Frontal cortex (tissue), 4 donors: ENCODE results near the gene PRDX1. TPM values are rescaled to one million over a fixed set of nuclear protein-coding genes. Genes with fewer than 3 reads are reported as not detected.

ENCODE experiments used
- DNase-seq, 2 donors: peaks; one replicate each; pipeline ENCODE4 v3.0.0; 2012; ENCODE audit warnings: low spot score in 2 of 2
- FAIRE-seq: peaks from 2 replicates; lab custom pipeline; 2012; peaks lifted over from hg19 to GRCh38; lab: Jason Lieb, UNC
- total RNA-seq: library from RNA; depleted of rRNA; stranded (reverse); fragments of >200 nt; gene quantifications from one replicate; pipeline ENCODE4 v1.2.3, GENCODE V29; 2014
- donor health status: control.
- donor health status: control.
- donor health status: control.

PRDX1 gene
- total RNA-seq: 217 TPM

DNA sequence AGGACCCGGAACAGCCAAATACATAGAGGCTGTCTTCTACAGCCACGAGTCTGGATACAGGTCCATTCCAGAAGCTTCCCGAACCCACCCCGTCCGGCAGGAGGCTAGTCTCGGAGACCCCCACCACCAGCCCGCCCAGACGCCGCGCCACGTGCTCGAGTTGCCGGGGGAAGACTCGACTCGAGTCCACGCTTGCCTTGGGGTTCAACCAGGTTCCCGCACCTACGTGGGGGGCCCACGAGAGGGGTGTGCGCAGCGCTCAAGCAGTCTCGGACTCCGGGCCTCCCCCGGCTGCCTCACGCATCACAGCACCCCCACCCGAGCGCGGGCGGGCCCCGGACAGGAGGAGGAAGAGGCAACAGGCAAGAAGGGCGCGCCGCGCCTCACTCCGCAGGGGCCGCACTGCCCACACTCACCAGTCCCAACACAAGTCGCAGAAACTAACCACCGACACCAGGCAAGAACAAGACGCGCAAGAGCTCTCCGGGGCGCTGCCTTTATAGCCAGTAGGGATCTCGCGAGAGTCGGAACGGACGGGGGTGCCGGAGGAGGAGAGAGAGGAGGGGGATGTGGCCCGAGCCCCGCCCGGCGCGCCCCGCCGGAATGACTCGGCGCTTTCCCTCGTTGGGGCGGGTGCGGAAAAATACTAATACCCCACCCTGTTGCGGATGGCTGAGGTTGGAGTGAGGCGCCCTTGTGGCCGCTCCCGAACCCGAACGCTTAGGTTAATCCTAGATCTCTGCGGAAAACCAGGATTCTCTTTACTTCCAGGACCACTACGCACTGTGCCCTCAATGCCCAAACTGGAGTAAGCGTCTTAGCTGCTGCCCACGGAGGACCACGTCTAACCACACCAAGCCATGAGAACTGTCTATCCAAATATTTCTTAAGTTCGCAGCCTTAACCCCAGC, at the start of gene PRDX1:
PRDX1 (minus strand) TSS at position 472 of the 911 bp plus-strand sequence. CDS start 2,841 bp downstream, outside the sequence.
- DNase-seq (peak; percentile 89 to 95), FAIRE-seq (no peak)

DNA sequence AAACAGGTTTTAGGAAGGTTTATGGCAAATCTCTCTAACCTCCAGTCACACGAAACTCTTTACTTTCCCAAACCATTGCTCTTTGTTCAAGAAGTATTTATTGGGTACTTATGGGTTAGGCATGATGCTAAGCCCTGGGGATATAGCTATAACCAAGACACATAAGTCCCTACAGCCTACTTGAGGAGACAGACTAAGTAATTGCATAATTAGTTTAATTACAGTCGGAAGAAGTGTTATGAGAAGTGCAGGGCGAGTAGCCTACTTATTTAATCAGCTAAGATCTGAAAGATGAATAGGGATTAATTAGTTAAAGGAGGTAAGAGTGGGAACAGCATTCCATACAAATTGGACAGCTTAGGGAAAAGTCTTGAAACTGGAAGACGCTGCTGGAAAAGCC, 48.9 kb upstream of the PRDX1 start:
- DNase-seq (no peak), FAIRE-seq (no peak)

DNA sequence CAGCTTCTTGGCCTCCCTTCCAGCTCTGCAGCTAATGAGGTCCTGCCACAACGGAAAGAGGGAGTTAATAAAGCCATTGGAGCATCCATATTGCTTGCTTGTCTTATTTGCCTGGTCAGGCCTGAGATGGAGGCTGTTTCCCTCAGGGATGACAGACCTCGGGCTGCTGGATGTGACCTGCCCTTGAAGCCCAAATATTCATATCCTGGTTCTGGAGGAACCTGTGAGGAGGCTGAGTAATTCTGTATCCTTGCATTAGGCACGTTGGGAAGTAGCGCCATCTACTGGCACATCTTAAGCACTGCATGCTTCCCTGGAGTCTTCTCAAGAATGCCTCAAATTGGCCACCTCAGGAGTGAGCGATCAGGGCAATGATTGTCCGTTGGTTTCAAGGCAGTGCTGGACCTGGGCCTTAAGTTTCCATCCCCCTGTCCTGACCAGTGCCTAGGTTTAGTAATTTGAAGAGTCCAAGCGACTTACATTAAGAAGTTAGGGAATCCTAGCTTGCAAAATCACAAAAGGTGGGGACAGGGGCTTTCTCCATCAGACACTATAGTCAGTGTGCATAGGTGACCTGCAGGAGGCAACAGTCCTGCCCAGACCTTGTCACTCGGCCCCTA, 48.4 kb upstream of the PRDX1 start:
- FAIRE-seq (no peak), DNase-seq (peak; percentile 34 to 70)

DNA sequence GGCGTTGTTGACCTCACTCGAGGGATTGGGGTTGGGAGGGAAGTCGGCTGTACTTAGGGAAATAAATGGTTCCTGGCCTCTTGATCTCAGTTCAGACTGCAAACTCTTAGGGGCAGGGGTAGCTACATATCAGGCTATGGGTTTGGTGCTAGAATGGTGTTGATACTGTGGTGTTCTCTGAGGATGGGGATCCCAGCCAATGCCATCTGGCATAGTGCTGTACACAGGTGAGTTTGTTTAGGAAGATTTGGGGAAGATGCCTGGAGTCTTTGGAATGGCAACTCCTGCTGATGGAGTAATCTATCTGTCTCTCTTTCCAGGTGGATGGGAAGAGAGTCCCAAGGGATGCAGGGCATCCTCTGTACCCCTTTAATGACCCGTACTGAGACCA, 47.9 kb upstream of the PRDX1 start:
- DNase-seq: no peak

DNA sequence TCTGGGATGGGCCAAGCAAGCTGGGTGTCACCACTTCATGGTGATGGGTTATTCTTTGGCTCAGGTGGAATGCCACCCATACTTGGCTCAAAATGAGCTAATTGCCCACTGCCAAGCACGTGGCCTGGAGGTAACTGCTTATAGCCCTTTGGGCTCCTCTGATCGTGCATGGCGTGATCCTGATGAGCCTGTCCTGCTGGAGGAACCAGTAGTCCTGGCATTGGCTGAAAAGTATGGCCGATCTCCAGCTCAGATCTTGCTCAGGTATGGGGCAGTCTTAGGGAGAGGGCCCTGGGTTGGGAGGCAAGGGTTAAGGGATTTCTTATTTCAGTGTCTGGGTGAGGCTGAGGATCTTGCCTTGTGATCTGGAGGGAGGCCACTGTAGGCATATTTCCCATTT, 46.7 kb upstream of the PRDX1 start:
- DNase-seq (no peak), FAIRE-seq (no peak)

More for the DNA sequence above, 47.9 kb upstream of the PRDX1 start:
- FAIRE-seq: no peak

DNA sequence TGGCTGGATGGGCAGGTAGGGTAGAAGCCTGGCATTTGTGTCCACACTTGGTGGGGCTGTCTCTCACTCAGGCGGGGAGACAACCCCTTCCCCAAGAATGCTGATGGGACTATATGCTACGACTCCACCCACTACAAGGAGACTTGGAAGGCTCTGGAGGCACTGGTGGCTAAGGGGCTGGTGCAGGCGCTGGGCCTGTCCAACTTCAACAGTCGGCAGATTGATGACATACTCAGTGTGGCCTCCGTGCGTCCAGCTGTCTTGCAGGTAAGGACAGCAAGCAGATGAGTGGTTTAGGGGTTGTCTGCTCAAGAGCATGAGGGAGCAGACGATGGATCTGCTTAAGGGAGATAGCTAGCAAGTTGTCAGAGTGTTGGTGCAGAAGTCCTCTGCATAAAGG, 46.2 kb upstream of the PRDX1 start:
- FAIRE-seq (no peak), DNase-seq (no peak)

DNA sequence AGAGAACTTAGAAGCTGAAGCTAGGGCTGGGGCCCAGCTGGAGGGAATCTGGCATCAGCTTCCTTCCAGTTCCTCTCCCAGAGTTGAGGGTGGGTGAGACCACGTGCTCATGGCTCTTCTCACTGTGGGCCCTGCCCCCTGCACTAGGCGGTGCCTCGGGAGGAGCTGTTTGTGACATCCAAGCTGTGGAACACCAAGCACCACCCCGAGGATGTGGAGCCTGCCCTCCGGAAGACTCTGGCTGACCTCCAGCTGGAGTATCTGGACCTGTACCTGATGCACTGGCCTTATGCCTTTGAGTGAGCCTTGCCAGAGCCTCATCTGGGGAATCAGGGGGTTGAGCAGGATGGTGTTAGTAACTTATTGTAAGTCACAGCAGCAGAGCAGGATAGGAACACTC, 45.0 kb upstream of the PRDX1 start:
- no peak for FAIRE-seq
- DNase-seq: no peak

DNA sequence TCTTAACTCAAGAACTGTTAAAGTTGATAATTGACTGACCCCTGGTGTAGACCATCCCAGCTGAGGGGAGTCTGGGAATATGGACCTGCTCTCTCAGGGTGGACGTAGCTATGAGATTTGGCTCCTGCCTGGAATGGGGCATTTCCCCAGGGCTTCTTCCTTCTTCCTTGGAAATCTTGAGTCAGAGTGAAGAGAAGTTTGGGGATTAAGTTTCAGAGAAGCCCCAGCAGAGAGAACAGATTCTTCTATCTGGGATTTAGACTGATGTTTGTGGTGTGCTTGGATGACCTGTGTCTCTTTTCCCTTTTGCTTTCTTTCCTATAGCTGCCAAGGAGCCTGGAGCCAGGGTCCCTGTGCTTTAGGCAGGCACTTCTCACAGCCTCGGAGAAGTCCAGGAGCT, 42.2 kb upstream of the PRDX1 start:
- DNase-seq (no peak), FAIRE-seq (no peak)

DNA sequence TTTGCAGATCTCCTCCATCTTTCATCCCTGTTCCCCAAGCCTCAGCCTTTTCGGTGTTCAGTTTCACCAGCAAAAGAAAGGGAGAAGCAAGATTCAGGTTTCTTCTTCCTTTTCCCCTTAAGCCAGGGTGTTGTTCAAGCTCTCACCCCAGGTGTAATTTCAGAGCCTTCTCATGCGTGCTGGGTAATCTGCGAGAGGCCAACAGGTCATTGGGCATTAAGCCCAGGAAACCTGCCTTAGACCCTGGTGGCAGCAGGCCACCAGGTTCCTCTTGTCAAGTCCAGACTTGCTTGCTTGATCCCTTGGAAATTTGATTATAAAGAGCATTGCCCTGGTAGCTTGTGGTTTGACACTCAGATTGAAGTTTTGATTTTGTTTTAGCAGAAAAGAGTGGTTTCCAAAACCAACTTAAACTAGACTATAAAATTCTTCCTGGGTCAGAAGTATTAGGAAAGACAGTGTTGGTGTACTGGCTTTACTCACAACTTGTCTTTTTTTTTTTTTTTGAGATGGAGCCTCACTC, 35.8 kb upstream of the PRDX1 start:
- DNase-seq: no peak
- no peak for FAIRE-seq

DNA sequence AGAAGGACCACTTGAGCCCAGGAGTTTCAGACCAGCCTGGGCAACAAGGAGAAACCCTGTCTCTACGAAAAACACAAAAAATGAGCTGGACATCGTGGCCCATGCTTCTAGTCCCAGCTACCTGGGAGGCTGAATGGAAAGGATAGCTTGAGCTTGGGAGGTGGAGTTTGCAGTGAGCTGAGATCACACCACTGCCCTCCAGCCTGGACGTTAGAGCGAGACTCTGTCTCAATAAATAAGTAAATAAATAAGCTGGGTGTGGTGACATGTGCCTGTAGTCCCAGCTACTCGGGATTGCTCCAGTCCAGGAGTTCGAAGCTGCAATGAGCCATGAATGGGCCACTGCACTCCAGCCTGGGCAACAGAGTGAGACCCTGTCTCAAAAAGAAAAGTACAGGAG, 32.5 kb upstream of the PRDX1 start:
- FAIRE-seq (no peak), DNase-seq (no peak)

DNA sequence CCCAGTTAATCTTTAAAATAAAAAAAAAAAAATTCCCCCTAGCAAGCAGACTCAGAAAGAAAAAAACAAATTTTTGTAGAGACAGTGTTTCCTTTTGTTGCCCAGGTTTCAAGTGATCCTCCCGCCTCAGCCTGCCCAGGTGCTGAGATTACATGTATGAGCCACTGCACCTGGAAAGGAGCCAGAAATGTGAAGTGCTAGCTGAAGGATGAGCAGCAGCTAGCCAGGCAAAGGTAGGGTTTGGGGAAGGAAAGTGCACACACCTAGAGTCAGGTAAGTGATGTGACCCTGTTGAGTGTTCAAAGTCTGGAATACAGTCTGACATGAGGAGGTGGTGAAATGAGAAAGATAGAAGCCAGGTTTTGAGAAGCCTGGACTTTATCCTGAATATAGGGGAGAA, 30.6 kb upstream of the PRDX1 start:
- FAIRE-seq: no peak
- no peak for DNase-seq

DNA sequence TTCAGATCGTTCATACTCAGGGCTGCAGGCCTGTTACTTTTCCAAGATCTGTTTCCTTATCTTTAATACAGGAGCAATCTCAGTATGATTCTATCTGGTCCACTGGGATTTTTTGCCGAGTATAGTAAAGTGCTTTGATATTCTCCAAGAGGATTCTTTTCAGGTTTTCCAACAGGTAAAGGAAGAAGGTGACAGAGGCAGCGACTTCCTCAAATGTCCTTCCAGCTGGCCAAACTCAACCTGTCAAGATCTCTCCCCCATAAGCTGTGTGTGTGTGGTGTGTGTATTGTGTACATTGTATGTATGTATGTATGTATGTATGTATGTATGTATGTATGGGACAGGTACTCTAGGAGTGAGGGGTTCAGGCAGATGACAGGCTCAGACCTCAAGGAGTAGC, 30.0 kb upstream of the PRDX1 start:
- FAIRE-seq (no peak), DNase-seq (no peak)

DNA sequence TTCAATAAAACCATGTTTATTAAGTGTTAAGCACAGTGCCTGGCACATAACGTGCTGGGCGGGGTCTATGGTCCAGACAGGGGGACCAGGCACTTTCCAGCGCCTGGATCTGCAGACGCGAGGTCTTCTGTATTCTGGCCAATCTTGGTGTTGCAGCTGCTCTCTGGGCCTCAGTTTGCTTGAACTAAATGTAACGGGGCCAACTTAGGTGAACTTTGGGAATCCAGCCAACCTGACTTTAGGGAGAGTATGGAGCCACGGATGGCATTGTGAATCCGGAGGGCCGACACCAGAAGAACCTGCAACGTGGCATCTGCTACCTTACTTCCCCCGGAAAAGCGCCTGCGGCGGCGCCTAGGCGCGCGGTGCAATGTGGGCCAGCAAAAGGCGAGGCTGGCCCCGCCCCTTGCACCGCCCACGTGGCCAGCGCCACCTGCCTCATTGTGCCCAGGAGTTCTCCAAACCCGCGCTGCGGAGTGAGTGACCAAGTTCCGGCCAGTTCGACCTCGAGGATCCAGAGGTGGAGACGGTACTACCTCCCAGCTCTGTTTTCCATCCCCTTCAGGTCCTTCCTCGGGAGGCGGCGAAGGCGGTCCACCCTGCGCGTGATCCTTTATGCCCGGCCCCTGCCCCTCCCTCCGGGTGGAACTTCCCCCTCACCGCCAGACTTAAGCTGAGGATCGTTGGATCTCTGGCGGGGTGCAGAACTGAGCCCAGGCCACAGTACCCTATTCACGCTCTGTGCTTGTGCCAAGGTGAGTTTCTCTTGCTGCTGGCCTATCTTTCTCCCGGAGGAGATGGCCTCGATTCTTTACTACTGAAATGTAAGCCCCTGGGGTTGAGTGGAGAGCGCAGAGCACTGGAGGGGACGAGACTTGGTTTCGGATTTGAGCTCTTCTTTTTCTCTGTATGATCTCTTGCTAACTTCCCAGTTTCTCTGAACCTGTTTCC, 29.0 kb upstream of the PRDX1 start, which contains the start of gene AKR1A1:
AKR1A1 (plus strand) TSS at position 426 of the 951 bp plus-strand sequence. CDS start 10,969 bp downstream, outside the sequence.
- no peak for FAIRE-seq
- DNase-seq: peak; percentile 73 to 82

DNA sequence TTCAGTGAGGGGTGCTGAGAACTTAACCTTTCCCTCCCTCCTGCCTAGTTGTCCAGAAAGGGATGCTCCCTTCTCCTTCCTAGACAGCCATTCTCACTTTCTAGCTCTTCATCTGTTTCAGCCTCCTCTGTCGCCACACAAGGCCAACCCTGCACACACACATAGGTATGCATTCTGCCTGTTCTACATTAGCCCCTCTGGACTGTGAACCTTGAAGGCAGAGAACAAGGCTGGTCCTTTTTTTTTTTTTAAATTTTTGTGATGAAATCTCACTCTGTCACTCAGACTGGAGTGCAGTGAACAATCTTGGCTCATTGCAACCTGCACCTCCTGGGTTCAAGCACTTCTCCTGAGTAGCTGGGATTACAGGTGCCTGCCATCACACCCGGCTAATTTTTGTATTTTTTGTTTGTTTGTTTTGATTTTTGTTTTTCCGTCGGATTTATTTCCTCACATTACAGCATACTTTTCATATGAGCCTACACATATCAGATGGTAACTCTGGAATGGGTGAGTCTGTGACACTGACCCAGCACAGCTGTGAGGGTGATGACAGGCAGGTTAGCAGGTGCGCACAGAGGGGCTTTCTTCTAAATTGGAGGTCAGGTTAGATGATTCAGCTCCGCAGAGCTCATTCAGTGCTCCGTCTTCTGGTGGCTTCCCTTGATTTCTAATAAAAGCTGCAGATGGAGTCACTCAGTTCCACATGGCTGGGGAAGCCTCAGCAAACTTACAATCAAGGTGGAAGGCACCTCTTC, 24.0 kb upstream of the PRDX1 start:
- no peak for DNase-seq
- FAIRE-seq: no peak

DNA sequence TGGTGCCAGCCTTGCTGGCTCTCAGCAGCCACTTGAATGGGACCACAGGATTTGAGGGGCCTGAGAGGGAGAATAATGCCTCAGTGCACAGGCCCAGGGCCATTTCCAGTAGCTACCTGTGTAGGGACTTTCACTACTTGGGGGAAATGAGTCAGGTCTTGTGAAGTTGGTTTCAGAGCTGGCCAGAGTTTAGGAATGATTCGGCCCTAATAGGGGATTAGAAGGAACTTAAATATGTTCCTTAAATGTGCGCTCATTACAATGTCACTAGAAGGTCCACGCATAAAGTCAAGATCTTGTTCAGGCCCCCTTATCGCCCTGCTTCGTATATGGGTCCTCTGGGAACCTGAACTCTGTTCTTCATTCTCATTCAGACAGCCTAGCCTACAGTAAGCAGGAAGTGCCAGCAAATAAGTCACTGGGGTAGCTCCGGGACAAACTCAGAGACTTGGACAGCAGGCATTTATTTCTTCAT, 23.4 kb upstream of the PRDX1 start:
- DNase-seq (no peak), FAIRE-seq (no peak)

DNA sequence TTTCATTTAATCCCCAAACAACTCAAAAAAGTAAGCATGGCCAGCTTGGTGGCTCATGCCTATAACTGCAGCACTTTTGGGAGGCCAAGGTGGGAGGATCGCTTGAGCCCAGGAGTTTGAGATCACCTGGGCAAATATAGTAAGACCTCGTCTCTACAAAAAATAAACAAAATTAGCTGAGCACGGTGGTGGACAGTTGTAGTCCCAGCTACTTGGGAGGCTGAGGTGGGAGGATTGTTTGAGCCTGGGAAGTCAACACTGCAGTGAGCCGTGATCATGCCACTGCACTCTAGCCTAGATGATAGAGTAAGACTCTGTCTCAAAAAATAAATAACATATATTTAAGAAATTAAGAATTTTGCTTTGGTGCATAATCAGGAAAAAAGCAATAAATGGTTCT, 22.8 kb upstream of the PRDX1 start:
- FAIRE-seq (no peak), DNase-seq (no peak)

DNA sequence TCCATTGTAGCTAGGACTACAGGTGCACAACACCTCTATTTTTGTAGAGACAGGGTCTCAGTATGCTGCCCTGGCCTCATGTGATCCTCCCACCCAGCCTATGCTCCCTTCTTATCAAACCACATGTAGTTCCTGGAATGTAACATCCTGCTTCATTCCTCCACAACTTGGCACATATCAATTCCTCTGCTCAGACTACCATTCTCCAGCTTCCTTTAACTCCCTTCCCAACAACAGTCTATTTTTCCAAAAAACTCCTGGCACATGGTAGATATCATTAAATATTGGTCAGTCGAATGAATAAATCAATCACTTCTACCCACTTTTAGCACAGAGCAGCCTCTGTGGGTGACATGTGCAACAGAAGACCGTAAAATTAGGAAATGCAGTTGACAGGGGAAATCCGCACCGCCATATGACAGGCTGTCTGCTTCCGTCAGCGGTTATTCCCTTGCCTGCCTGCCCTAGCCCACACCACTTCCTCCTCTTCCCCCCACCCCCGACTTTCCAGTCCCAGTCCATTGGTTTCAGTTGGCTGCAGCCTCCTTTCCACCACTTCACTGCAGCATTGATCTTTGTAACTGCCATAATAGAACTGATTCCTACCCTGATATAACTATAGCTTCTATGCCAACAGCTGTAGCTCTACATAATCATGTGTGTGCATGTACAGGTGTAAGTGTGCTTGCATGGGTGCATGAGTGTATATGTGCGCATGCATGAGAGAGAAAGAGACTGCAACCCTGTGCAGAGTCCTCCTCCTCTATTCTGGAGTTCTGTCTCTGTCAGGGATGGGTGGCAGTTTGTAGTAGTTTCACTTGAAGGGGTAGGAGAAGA, 22.1 kb upstream of the PRDX1 start:
- no peak for FAIRE-seq
- no peak for DNase-seq

DNA sequence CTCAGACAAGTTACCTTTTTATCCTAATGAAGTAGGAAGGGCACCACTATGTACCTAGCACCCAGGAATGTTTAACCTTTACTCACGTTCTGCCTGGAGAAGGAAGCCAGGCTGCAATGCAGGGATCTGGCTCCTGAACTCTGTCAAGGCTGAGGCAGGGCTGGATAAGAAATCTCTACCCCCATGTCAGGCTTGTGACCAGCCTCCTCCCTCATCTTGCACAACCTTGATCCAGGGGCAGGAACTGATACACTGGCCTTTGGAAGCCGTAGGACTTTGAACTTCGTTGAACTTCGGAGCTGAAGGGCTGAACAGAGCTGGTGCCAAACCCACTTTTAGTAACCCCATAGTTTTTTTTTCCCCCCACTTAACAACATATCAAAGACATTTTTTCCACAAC, 20.9 kb upstream of the PRDX1 start:
- DNase-seq (no peak), FAIRE-seq (no peak)
